Ramos (cell line): ENCODE measurements around the gene TMEM131L.
"Not testable (repeated sequence)": the region's sequence is repeated elsewhere in the genome, so short reads cannot be mapped to it uniquely, and the experiment has no call there.

Experiments
- in situ Hi-C: fragments of 300-500 bp; cut with MboI; formaldehyde crosslinking; loops from one replicate; pipeline ENCODE4 v1.14.3; 2022; ENCODE audit warnings: low sequenced_read_pairs; ENCODE audit not compliant: unreplicated experiment

TMEM131L gene

DNA sequence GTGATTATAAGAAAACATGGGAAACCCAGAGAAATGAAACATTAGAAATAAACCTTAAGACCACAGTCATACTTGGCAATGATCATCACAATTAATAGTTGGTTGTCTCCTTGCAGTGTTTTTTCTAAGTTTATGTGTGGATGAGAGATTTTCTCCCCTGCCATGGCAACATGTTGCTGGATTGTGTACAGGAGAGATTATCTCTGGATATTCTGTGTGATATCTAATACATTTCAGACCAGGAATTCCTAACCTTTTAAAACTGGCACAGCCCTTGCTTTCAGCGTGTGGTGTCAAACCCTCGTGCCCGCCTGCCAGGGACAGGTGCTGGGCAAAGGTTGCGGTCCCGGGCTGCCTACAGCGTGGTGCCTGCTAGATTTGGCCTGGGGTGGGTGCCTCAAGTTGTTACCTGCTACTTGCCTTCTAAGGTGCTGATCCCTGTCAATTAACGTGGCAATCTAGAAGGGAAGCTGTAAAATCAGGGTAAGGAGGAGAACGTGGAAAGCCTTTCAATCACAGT is 100.5 kb downstream of the TMEM131L start:
- in situ Hi-C loops, result no loop called here

DNA sequence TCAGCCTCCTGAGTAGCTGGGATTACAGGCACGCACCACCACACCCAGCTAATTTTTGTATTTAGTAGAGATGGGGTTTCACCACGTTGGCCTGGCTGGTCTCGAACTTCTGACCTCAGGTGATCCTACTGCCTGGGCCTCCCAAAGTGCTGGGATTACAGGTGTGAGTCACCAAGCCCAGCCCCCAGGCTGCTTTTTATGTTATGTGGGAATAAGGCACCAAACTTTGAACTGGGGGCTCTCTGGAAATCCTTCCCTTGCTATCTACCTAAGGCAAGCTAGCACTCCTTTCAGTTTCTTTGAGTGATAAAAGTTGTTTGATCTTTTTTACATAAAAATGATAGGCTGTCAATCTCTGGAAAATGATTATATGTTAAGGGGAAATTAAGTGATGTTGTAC is 101.5 kb downstream of the TMEM131L start:
- in situ Hi-C loops, result not testable (repeated sequence)

DNA sequence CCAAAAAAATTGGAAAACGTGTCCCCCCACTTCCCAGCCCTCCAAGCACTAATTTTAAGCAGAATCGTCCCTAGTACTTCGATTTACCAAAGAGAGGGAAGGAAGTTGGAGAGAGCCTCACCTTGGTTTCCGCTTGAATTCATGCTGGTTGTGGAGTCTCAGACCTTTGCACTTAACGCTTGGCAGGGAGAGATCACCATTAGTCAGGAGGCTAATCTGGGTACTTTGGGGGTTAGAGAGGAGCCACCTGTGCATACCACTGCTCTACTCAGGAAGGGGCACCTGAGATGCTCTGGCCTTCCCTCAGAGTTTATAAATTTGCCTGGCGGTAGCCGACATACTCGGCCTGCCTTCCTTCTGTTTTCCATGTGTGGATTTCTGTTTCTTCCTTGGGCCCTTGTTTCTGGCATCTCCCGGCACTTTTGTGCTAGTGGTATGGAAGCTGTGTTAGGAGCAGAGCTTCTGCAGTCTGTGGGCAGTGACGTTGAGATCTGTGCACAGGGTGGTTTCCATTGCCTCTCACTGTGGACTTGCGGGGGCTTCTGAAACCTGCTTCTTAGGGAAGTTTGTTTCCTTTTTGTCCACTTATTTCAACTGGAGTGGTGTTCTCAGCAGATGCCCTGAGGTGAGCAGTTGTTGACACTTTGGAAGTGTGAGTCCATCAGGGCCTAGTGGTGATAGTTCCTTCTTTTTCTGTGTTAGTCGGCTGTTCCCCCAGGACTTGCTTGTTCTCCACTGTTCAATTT is 104.2 kb downstream of the TMEM131L start:
- in situ Hi-C loops, result no loop called here

DNA sequence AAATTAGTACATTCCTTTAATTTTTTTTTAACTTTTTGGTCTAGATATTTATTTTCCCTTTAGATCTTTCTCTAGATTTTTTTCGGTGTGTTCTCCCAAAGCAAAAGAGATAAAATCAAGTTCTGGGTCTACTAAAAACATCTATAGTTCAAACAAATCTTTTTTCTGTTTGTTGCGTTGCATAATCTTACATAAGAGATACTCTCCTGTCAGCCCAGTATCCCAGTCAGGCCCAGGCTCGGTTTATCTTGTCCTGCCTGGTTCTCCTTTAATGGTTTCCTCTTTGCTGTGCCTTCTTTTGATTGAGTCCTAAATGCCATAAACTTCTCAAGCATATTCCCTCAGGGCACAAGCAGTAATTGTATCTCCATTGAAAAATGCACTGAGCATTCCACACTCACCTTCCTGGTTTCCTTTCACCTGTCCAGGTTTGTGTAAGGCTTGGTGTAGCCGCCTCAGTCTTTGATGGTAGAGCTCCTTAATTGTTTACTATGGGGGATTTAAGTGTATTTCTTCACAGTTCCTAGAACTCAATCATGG is 104.9 kb downstream of the TMEM131L start:
- in situ Hi-C loops, result no loop called here

DNA sequence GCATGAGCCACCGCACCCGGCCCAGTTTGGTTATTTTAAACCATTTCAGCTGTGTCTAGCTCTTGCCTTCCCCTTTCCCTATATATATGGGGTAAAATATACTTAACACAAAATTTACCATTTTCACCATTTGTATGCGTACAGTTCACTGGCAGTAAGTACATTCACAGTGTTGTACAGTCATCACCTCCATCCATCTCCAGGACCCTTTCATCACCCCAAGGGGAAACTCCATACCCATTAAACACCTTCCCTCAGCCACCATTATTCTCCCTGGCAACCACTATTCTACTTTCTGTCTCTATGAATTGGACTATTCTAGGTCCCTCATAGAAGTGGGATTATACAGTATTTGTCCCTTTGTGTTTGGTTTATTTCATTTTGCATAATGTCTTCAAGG is 106.4 kb downstream of the TMEM131L start:
- in situ Hi-C loops, result no loop called here

DNA sequence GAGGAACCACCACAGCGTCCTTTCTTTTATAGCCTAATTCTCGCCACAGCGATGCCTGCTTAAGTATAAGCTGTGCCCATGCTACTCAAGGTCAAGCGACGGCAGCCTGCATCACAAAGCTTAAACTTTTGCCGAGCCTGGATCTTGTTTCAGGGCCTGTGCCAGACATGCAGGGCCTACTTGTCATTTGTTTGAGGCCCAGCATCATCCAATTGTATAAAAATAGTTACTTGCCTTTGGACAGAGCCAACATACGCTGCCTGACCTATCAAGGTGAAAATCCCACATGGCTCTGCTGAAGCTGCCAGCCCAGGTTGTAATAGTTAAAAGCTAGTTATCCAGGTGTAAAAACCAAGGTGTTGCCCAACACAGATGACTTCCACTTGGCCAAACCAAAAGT is 107.1 kb downstream of the TMEM131L start:
- in situ Hi-C loops, result no loop called here

DNA sequence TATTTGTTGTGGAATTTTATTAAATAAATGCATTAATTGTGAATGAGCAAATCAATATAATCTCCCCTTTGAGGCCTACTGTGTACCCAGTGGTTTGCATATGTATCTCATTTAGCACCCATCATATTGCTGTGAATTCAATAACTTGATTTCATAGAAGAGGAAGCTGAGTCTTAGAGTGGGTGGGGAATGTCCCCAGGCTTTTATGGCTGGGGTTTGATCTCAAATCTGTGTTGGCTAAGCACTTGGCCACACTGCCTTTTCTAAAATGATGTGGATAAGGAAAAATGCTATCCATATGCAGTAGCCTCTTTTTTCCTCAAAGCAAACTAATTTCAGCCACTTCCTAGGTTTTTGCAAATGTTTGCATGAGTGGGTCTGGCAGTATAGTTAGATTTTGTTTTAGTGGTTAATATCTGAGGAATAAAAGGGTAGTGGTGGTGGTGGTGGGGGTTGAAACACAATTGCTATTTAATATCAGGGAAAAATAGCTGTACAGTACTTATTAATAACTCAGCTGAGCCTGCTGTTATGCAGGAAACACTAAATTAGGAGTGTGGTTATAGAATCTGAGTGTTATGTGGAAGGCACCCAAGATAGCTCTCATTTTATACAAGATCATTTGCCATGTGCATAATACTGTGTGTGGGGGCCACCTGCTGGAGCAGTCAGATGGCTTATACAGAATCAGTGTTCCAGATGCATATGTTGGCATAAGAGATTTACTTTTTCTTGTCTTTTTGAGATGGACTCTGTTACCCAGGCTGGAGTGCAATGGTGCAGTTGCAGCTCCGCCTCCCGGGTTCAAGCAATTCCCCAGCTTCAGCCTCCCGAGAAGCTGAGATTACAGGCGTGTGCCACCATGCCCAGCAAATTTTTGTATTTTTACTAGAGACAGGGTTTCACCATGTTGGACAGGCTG is 108.0 kb downstream of the TMEM131L start:
- in situ Hi-C loops, result no loop called here

DNA sequence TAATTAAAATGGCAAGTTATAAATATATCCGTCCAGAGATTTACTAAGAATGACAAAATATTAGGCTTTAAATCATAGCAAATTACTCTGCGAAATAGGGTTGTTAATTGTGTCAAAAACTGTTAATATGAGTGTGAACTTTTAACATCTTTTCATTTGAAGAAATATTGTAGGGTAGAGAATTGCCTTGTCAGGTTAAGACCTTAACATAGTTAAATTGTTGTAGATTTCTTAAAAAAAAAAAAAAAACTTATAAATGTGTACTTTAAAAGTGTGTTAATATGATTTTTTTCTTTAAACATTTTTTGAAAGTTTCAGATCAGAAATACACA is 110.2 kb downstream of the TMEM131L start:
- in situ Hi-C loops, result no loop called here

DNA sequence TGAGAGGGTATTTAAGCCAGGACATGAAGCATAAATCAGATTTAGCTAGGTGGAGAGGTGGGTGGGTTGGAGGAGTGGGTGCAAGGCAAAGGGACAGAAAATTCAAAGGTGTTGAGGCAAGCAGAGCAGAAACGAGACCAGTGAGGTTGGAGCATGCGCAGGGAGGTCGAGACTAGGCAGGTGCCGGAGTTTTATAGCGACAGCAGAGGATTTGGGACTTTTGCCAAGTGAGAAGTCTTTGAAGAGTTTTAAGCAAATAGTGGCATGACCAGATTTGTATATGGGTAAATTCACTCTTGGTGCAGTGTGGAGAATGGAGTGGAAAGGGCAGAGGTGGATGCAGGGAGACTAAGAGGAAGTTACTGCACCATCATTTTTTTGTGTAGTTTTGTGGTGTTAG is 110.9 kb downstream of the TMEM131L start:
- in situ Hi-C loops, result no loop called here

DNA sequence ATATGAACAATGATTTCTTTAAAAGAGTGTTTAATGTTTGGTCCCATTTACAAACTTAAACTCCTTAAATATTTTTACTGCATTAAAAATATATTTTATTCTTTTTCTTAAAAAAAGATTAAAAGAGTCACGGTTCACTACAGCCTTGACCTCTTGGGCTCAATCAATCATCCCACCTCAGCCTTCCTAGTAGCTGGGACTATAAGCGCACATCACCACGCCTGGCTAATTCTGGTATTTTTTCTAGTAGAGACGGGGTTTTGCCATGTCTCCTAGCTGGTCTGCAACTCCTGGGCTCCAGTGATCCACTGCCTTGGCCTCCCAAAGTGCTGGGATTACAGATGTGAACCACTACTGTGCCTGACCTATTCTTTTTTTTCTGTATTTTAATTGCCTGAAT is 113.2 kb downstream of the TMEM131L start:
- in situ Hi-C loops, result no loop called here

DNA sequence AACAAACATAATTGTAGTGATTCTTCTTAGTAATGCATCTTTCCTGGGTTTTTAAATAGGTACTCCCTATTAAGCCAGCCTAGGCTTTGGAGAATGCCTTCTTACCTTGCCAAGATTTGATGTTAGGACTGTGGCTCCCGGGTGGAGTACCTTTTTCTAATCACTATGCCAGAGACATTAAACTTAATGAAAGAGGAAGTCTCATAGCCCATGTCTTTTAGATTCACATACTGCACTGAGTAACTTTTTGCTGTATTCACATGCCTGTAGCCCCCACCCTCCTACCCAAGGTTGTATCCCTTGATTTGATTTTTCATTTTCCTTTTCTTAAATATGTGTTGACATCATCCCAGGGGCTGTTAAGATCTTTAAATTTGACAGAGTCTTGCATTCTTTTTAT is 113.7 kb downstream of the TMEM131L start:
- in situ Hi-C loops, result no loop called here

DNA sequence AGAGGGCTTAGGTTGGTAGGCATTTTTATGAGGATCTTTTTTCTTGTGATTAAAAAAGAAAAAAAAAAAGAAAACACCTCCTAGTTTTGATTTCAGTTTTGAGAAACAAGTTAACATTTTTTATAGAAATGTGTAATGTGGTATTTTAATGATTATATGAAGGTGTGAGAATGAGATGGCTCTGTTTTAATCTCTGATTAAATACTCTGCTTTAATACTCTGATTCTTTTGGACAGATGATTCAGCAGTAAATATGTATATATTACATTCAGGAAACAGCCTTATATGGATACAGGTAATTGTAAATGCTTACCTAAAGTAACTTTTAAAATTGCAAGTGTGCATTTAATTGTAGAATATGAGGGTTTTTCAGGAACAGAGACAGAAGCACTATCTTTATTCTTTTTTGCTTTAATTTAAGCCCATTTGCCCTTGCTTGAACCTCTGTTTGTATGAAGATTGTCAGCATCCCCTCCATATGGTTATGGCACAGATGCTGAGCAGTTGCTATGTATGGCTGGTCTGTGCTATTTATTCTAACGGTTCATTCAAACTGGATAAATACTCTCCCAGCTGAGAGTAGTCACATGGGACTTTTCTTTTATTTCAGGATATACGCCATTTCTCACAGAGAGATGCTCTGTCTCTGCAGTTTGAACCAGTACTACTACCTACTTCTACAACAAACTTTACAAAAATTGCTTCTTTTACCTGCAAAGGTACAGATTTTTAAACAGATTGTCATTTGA is 117.0 kb downstream of the TMEM131L start:
- in situ Hi-C loops, result no loop called here

DNA sequence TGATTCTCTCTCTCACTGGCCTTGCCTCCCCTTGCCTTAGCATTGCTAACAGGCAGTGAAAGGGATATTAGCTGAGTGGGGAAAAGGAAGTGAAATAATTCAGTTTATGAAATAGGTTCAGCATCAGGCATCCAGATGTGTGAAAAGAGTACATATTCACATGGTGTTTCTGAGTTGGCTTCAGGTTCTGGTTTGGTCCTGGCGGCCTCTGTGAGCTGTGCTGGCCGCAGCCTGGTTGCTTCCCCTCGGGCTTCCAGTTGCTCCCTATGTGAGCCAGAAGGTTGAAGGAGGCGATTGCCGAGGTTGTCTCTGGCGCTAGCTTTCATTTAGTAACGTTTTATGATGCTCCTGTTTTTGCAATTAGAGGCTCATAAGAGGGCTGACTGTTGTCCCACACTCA is 118.9 kb downstream of the TMEM131L start:
- in situ Hi-C loops, result no loop called here

DNA sequence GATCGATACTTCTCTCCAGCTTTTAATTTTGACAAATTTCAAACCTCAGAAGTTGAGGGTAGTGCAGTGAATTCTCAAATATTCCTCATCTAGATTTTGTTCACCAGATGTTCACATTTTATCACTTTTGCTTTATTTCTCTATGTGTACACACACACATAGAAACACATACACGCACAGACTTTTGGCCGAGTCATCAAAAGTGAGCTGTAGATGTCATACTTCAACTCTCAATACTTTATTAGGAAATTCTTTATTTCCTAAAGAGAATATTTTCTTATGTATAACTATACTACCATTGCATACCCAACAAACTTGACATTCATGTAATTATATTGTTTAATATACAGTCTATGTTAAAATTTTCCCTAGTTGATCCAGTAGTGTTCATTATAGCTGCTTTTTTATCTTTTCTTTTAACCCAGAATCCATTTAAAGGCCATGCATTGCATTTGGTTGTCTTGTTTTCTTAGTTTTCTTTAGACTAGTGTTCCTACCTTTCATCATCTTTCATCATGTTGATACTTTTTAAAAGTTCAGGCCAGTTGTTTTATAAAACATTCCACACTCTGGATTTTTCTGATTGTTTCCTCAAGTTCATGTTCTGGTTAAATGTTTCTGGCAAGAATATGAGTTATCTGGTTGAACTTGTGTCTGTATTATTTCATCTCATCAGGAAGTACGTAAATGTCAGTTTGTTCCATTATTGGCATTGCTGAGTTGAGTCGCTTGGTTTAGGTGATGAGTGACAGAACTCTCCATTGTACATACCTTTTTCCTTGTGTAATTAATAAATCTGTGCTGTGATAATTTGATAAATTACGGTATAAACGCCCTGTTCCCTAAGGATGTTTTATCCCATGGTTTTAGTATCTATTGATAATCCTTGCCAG is 123.8 kb downstream of the TMEM131L start:
- in situ Hi-C loops, result no loop called here

DNA sequence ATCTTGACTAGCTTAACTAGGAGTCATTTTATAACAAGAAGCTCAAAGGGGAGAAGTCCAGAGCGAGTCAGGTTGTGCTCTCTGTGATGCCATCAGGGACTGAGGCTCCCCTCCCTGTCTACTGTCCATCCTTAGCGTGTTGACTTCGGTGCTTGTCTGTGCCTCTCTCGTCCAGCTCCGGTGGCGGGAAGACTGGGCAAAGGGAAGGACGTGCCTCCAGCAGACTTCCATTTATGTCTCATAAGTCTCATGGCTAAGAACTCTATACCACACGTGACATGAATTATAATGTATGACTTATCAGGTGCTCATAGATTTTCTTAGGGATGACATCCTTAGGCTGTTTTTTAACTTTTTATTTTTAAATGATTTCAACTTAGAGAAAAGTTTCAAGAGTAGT is 125.3 kb downstream of the TMEM131L start:
- in situ Hi-C loops, result no loop called here

DNA sequence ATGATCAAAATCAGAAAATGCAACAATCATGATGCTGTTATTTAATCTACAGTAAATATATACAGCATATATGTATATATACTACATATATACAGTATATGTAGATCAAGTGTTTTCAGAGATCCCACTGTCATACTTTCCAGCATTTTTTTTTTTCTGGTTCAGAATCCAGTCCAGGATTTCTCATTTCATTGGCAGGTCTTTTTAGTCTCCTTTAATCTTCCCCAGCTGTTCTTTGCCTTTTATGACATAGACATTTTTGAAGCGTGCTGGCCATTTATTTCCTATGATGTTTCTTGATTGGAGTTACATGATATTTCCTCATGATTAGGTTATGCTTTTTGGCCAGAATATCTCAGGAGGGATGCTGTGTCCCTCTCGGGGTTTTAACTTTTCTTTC is 125.9 kb downstream of the TMEM131L start:
- in situ Hi-C loops, result no loop called here

DNA sequence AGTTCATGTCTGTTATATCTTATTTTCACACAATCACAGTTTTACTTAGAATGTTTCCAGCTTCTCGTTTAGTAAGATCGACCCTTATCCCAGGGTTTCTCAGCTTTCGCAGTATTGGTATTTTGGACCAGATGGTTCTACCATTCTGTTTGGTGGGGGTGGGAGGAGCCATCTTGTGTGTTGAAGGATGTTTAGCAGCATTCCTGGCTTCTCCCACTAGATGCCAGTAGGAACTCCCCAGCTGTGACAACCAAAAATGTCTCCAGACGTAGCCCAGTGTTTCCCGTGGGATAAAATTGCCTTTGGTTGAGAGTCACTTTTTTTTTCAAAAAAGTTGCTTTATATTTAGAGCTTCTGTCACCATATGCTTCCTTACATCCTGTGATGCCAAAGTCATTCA is 127.0 kb downstream of the TMEM131L start:
- in situ Hi-C loops, result no loop called here

DNA sequence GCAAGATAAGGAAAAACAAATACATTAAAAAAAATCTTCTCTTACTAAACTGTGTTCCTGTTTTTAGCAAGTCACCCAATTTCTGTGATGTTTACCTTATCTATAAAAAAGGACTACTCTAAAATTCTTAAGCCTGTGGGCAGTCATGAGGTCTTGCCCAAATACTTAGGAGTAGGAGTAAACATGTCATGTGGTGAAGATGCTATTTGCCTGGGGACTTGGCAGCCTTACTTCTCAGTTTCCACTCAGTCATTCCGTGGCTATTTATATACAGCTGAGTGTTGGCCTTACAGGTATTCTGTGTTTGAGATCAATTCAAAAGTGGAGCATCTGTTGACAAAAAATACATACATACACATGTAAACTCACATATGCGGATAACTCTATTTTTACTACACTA is 128.1 kb downstream of the TMEM131L start:
- in situ Hi-C loops, result no loop called here

DNA sequence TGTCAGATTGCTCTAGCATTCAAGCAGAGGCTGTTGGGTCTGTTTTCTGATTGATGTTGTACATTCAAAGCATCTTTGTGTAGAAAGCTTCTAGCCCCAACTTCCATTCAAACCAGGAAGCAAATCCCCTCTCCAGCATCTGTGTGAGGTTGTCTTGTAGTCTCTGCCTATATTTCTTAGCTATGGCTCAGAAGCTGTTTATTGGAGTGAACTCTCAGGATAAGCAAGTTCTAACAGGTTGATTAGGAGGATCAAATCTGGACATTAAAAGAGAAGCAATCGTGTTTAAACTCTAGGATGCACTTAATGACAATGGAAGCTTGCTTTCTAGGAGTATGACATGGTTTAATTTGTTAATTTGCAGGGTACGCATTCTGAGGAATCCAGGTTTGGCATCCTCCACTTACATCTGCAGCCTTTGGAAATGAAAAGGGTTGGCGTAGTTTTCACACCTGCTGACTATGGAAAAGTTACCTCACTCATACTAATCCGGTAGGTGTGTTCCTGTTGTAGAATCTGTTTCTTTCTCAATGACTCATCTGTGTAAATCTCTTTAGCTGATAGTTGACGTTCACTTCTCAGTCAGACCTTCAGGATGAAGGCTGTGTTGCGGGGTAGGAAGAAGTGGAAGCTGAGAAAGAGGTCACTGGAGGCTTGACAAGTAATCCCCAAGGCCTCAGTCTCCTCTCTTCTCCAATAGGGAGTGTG is 129.9 kb downstream of the TMEM131L start:
- in situ Hi-C loops, result no loop called here
